HepG2 (cell line): ENCODE data around the gene PRODH. TPM values are rescaled to one million over a fixed set of nuclear protein-coding genes. Genes with fewer than 3 reads are reported as not detected.
A peak's percentile ranks its signal among the peaks of the same experiment; 100 is the strongest.

Experiments
- ATAC-seq: fragments of 200-7000 bp; cut with Tn5 transposase; 3 replicates; pipeline ENCODE4 v1.9.1; 2020; ENCODE audit warnings: mild to moderate bottlenecking, moderate library complexity
- BruUV-seq: library from RNA; stranded (reverse); fragments of 400-500 nt; replicated peaks from 2 replicates; lab custom pipeline; 2021; lab: Mats Ljungman, UMichigan
- CTCF ChIA-PET: fragments of 300-600 bp; formaldehyde crosslinking; extraction: SDS; loops from one replicate; lab custom pipeline; 2021; ENCODE audit warnings: low total read pairs, inconsistent platforms, low intra/inter-chr PET ratio; lab: Yijun Ruan, JAX
- POLR2A ChIA-PET: fragments of 350-600 bp; sonication (Branson Sonifier 250); formaldehyde crosslinking; loops from one replicate; lab custom pipeline; 2020; ENCODE audit warnings: antibody characterized with exemption, inconsistent platforms; lab: Yijun Ruan, JAX
- DNase-seq: peaks from one replicate; pipeline ENCODE4 v3.0.0-alpha.2; 2015; ENCODE audit warnings: low spot score
- FAIRE-seq: peaks from 3 replicates; lab custom pipeline; 2011; peaks lifted over from hg19 to GRCh38; lab: Jason Lieb, UNC
- H2AFZ ChIP-seq: one replicate; pipeline ENCODE4 v1.6.1; 2011; ENCODE audit warnings: low read length, inconsistent platforms
- H3K27ac ChIP-seq: fragments of 300-600 bp; 3 replicates; pipeline ENCODE4 v1.8.0; 2011; ENCODE audit warnings: mixed run types, mild to moderate bottlenecking, mixed read lengths, low read length, inconsistent platforms; ENCODE audit not compliant: insufficient read depth; ENCODE audit errors: extremely low read length
- H3K27me3 ChIP-seq, 2 experiments: fragments of 200-600 bp in 1 of 2; 2 replicates in 1 of 2; 3 replicates in 1 of 2; pipeline versions ENCODE4 v1.6.0 to v1.8.0; 2011; ENCODE audit warnings: low read length in 2 of 2, mild to moderate bottlenecking in 2 of 2, moderate library complexity in 2 of 2, inconsistent platforms in 1 of 2; ENCODE audit not compliant: insufficient read depth in 2 of 2, control insufficient read depth in 1 of 2
- H3K36me3 ChIP-seq, 2 experiments: fragments of 200-600 bp in 1 of 2; replicated peaks in 1 of 2; 2 replicates in 1 of 2; 3 replicates in 1 of 2; pipeline versions ENCODE4 v1.5.1 to v1.8.0; 2011; ENCODE audit warnings: low read length in 2 of 2, inconsistent platforms in 1 of 2; ENCODE audit not compliant: insufficient read depth in 2 of 2, control insufficient read depth in 1 of 2
- H3K4me1 ChIP-seq: 2 replicates; pipeline ENCODE4 v1.5.1; 2012; ENCODE audit warnings: low read length, inconsistent platforms; ENCODE audit not compliant: insufficient read depth
- H3K4me2 ChIP-seq: 2 replicates; pipeline ENCODE4 v1.6.0; 2011; ENCODE audit warnings: low read depth, low read length, inconsistent platforms
- H3K4me3 ChIP-seq, 3 experiments: fragments of 200-600 bp in 1 of 3; sonication (generic), shearing (Covaris generic) in 1 of 3; replicated peaks in 1 of 3; 2 replicates each; pipeline ENCODE4 v1.5.1; 2011 to 2016; ENCODE audit warnings: low read length in 3 of 3, inconsistent platforms in 2 of 3, low read depth in 2 of 3, mild to moderate bottlenecking in 2 of 3, control low read depth in 1 of 3, mixed read lengths in 1 of 3; ENCODE audit not compliant: insufficient read depth in 1 of 3
- H3K79me2 ChIP-seq: one replicate; pipeline ENCODE4 v1.6.1; 2011; ENCODE audit warnings: low read length, inconsistent platforms; ENCODE audit not compliant: insufficient read depth
- H3K9ac ChIP-seq: 2 replicates; pipeline ENCODE4 v1.6.0; 2011; ENCODE audit warnings: mild to moderate bottlenecking, low read depth, low read length, inconsistent platforms; ENCODE audit not compliant: insufficient read depth
- H3K9me3 ChIP-seq: 2 replicates; pipeline ENCODE4 v1.5.1; 2012; ENCODE audit warnings: mild to moderate bottlenecking, low read length
- H4K20me1 ChIP-seq: 2 replicates; pipeline ENCODE4 v1.6.0; 2011; ENCODE audit warnings: inconsistent platforms, mild to moderate bottlenecking, low read length, moderate library complexity; ENCODE audit not compliant: insufficient read depth
- KDM6A ChIP-seq: IDR thresholded peaks from 2 replicates; pipeline ENCODE4 v1.6.1; 2016; ENCODE audit warnings: low read depth
- TGIF2 ChIP-seq: IDR thresholded peaks from 2 replicates; pipeline ENCODE4 v1.6.1; 2016; ENCODE audit warnings: control low read depth, missing compliant biosample characterization
- WIZ ChIP-seq: sonication (generic); formaldehyde crosslinking; IDR thresholded peaks from 2 replicates; pipeline ENCODE4 v1.5.1; 2020; ENCODE audit warnings: mild to moderate bottlenecking, missing genetic modification reagents
- ZNF652 ChIP-seq: IDR thresholded peaks from 2 replicates; pipeline ENCODE4 v1.6.1; 2016; ENCODE audit warnings: low read depth, borderline replicate concordance
- ZNF7 ChIP-seq: IDR thresholded peaks from 2 replicates; pipeline ENCODE4 v1.6.1; 2016; ENCODE audit warnings: missing biosample characterization, missing genetic modification reagents
- ZNF768 ChIP-seq: sonication (generic); formaldehyde crosslinking; IDR thresholded peaks from 2 replicates; pipeline ENCODE4 v1.4.0; 2020; ENCODE audit warnings: missing genetic modification reagents
- ZSCAN30 ChIP-seq: sonication (generic); formaldehyde crosslinking; IDR thresholded peaks from 2 replicates; pipeline ENCODE4 v1.5.0; 2020; ENCODE audit warnings: mild to moderate bottlenecking, missing genetic modification reagents
- WGBS: methylation state at CpG from one replicate; pipeline ENCODE4 v1.1.6; 2017; ENCODE audit warnings: low lambda C conversion rate; 5-methylcytosine and 5-hydroxymethylcytosine counted together
- in situ Hi-C: cut with HindIII; loops from 2 replicates; pipeline ENCODE4 v1.10.0; 2017; ENCODE audit warnings: low pct_unique_long_range_greater_than_20kb; ENCODE audit not compliant: extremely low pct_ligation_motif_present
- intact Hi-C: fragments of 100-400 bp; cut with micrococcal nuclease; formaldehyde crosslinking; loops from one replicate; pipeline ENCODE4 v1.10.0; 2022; ENCODE audit not compliant: unreplicated experiment
- polyA plus RNA-seq, 8 experiments: library from polyadenylated mRNA; depleted of rRNA in 3 of 8; stranded (reverse) in 7 of 8; unstranded in 1 of 8; fragments of >200 nt; fragmentation: Illumina TruSeq in 4 of 8; extraction: Trizol in 4 of 8; gene quantifications; 2 replicates each; pipeline versions ENCODE4 v1.2.1 to v1.2.3, GENCODE V29; 2011 to 2016; ENCODE audit warnings: low read depth in 4 of 8, missing spikeins in 1 of 8, mixed read lengths in 1 of 8; ENCODE audit not compliant: insufficient read depth in 1 of 8
- total RNA-seq, 5 experiments: library from RNA; depleted of rRNA; stranded (reverse); fragments of >200 nt; fragmentation: Illumina TruSeq; extraction: Trizol; gene quantifications; 2 replicates each; pipeline ENCODE4 v1.2.3, GENCODE V29; 2016; ENCODE audit warnings: low read depth in 1 of 5
- TF ChIP-seq, protein P1 (sequence below): fragments of 450-650 bp; IDR thresholded peaks from 2 replicates; pipeline ENCODE4 v1.6.1; 2016
- TF ChIP-seq, protein P2 (sequence below): sonication (generic); formaldehyde crosslinking; IDR thresholded peaks from 2 replicates; pipeline ENCODE4 v1.5.1; 2020; ENCODE audit warnings: missing genetic modification reagents, mild to moderate bottlenecking, borderline replicate concordance

PRODH gene
- total and polyA plus RNA-seq, 2 of the 13 experiments (the other 11 are each of a cell fraction or from before 2014, with no cell fraction given), result 0.29 to 0.30 TPM

DNA sequence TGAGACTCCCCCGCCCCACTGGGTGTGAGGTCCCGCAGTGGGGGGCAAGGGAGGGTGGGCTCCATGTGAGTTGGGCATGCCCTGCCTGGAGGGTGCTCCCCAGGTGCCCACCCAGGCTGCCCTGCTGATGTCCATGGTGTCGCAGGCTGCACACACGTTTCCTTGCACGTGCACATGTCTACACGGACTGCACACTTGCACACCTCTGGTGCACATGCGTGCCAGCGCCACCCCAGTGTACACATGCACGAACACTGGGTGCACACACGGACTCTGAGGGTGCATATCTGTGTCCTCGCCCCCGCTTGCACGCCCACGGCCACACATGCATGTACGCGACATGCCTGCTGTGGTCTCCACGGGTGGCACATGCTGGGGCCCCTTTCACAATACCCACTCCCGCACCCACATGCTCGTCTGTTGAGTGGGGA is 35.2 kb upstream of the PRODH start:
- no peak overlapping the region for H2AFZ ChIP-seq
- H3K9me3 ChIP-seq, result no peaks in the 10 kb centered on the region
- DNase-seq (no peak), FAIRE-seq (no peak), ATAC-seq (no peak)
- H3K4me1 ChIP-seq, result peaks cover 26% of the 10 kb centered on the region
- H3K4me3 ChIP-seq, result no peak overlapping the region
- 0 out of 2 replicates have a peak overlapping the region, but pooled peaks have one; percentile 75 for H3K4me2 ChIP-seq
- H3K9ac ChIP-seq, result no peak overlapping the region
- no peaks in the 10 kb centered on the region for H3K79me2 ChIP-seq
- no peak overlapping the region for H3K27ac ChIP-seq
- H4K20me1 ChIP-seq, result 0 out of 2 replicates have a peak, but pooled peaks cover 6% of the 10 kb centered on the region
- intact Hi-C loops (no loop called here), in situ Hi-C loops (loop anchor here (25.0 kb wide), 2 partner anchors 1191 to 1316 kb away; partner anchors contain the start of gene CCDC188)
- H3K36me3 ChIP-seq, result no peaks in the 10 kb centered on the region
- peaks cover 1 to 20% of the 10 kb centered on the region in 2 experiments; a peak in 3 of 5 replicates for H3K27me3 ChIP-seq
- CTCF ChIA-PET, result no interaction called here
- no TSS peak for BruUV-seq
- 30% methylated on average over 5 of the region's 19 CpGs for WGBS
- POLR2A ChIA-PET, result no interaction called here
- TF ChIP-seq ZNF768 (0 out of 2 replicates have a peak, but pooled peaks have one; percentile 14), ZSCAN30 (no peak)
- TF ChIP-seq, protein P1, sequence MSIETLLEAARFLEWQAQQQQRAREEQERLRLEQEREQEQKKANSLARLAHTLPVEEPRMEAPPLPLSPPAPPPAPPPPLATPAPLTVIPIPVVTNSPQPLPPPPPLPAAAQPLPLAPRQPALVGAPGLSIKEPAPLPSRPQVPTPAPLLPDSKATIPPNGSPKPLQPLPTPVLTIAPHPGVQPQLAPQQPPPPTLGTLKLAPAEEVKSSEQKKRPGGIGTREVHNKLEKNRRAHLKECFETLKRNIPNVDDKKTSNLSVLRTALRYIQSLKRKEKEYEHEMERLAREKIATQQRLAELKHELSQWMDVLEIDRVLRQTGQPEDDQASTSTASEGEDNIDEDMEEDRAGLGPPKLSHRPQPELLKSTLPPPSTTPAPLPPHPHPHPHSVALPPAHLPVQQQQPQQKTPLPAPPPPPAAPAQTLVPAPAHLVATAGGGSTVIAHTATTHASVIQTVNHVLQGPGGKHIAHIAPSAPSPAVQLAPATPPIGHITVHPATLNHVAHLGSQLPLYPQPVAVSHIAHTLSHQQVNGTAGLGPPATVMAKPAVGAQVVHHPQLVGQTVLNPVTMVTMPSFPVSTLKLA, result peak; percentile 45; the same call in 1 of the 2 replicates

DNA sequence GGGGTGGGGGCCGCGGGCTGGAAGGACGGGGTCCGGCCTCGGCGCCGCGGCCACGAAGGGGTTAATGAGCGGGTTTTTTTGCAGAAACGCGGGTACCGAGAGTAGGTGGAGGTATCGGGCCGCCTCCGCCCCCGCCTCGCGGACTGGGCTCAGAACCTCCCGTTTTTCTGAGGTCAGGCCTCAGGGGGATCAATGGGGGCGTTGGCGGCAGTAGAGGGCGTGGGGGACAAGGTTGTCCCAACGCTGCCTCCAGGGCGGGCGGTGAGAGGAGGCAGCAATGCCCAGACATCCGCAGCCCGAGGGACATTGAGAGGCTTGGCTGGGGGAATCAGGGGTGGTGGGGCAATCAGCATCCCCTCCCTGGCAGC is 34.8 kb upstream of the PRODH start:
- H3K36me3 ChIP-seq, result no peaks in the 10 kb centered on the region
- H4K20me1 ChIP-seq, result 0 out of 2 replicates have a peak, but pooled peaks cover 6% of the 10 kb centered on the region
- POLR2A ChIA-PET, result no interaction called here
- CTCF ChIA-PET, result no interaction called here
- no peak overlapping the region for H3K9ac ChIP-seq
- H3K27me3 ChIP-seq, result peaks cover 1 to 20% of the 10 kb centered on the region in 2 experiments; a peak in 3 of 5 replicates
- H3K4me3 ChIP-seq, result peak overlapping the region; percentile 53 to 71 (median 59); a peak in 3 of 6 replicates
- no peak for DNase-seq
- no peak for FAIRE-seq
- no peak for ATAC-seq
- H3K4me2 ChIP-seq, result peak overlapping the region; percentile 75
- no peaks in the 10 kb centered on the region for H3K79me2 ChIP-seq
- H3K4me1 ChIP-seq, result peaks cover 22% of the 10 kb centered on the region
- H3K9me3 ChIP-seq, result no peaks in the 10 kb centered on the region
- 0% methylated on average over 17 of the region's 28 CpGs for WGBS
- TF ChIP-seq TGIF2 (no peak), WIZ (CRISPR knock-in tag) (no peak), ZNF652 (CRISPR knock-in tag) (0 out of 2 replicates have a peak, but pooled peaks have one; percentile 8), ZNF7 (no peak), KDM6A (CRISPR knock-in tag) (no peak)
- TF ChIP-seq, protein P2, sequence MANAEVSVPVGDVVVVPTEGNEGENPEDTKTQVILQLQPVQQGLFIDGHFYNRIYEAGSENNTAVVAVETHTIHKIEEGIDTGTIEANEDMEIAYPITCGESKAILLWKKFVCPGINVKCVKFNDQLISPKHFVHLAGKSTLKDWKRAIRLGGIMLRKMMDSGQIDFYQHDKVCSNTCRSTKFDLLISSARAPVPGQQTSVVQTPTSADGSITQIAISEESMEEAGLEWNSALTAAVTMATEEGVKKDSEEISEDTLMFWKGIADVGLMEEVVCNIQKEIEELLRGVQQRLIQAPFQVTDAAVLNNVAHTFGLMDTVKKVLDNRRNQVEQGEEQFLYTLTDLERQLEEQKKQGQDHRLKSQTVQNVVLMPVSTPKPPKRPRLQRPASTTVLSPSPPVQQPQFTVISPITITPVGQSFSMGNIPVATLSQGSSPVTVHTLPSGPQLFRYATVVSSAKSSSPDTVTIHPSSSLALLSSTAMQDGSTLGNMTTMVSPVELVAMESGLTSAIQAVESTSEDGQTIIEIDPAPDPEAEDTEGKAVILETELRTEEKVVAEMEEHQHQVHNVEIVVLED (CRISPR knock-in tag), result no peak
- H2AFZ ChIP-seq, result no peak overlapping the region
- in situ Hi-C loops (loop anchor here (25.0 kb wide), 2 partner anchors 1191 to 1316 kb away; partner anchors contain the start of gene CCDC188), intact Hi-C loops (no loop called here)
- no peak overlapping the region for H3K27ac ChIP-seq
- no TSS peak for BruUV-seq
